ENCODE results near the gene RETNLB.

GRCh38 chr3:108791473-108791872 lies 34.3 kb upstream of the RETNLB start:
- TF ChIP-seq, protein P1, sequence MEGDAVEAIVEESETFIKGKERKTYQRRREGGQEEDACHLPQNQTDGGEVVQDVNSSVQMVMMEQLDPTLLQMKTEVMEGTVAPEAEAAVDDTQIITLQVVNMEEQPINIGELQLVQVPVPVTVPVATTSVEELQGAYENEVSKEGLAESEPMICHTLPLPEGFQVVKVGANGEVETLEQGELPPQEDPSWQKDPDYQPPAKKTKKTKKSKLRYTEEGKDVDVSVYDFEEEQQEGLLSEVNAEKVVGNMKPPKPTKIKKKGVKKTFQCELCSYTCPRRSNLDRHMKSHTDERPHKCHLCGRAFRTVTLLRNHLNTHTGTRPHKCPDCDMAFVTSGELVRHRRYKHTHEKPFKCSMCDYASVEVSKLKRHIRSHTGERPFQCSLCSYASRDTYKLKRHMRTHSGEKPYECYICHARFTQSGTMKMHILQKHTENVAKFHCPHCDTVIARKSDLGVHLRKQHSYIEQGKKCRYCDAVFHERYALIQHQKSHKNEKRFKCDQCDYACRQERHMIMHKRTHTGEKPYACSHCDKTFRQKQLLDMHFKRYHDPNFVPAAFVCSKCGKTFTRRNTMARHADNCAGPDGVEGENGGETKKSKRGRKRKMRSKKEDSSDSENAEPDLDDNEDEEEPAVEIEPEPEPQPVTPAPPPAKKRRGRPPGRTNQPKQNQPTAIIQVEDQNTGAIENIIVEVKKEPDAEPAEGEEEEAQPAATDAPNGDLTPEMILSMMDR (IDR thresholded peaks at IDR 0.05): no peak
- TF ChIP-seq POLR2A (IDR thresholded peaks at IDR 0.05): no peak

Data from lower leg skin (tissue), 3 donors.